CD4-positive, alpha-beta memory T cell (primary cell): ENCODE measurements around the gene TMEM205. TPM values are rescaled to one million over a fixed set of nuclear protein-coding genes. Genes with fewer than 3 reads are reported as not detected.
A peak's percentile ranks its signal among the peaks of the same experiment; 100 is the strongest.
"Not testable (repeated sequence)": the region's sequence is repeated elsewhere in the genome, so short reads cannot be mapped to it uniquely, and the experiment has no call there.

Source experiments
- CTCF ChIA-PET: fragments of 350-600 bp; sonication (Branson Sonifier 250); formaldehyde crosslinking; loops from one replicate; lab custom pipeline; 2021; ENCODE audit warnings: inconsistent platforms; ENCODE audit not compliant: partially characterized antibody; lab: Charles Lee
- POLR2A ChIA-PET: fragments of 350-600 bp; sonication (Branson Sonifier 250); formaldehyde crosslinking; loops from one replicate; lab custom pipeline; 2021; ENCODE audit not compliant: partially characterized antibody; lab: Charles Lee
- DNase-seq, 5 donors: peaks; one replicate each; pipeline versions ENCODE4 v3.0.0 to v3.0.0-alpha.2; 2020 to 2022; ENCODE audit warnings: mixed read lengths in 1 of 5
- H3K27ac ChIP-seq: one replicate; pipeline ENCODE4 v1.7.0; 2013; ENCODE audit warnings: low read depth, low read length
- H3K27me3 ChIP-seq: 2 replicates; pipeline ENCODE4 v1.7.0; 2013; ENCODE audit warnings: mild to moderate bottlenecking, low read length, moderate library complexity; ENCODE audit not compliant: insufficient read depth
- H3K36me3 ChIP-seq: 2 replicates; pipeline ENCODE4 v1.7.0; 2013; ENCODE audit warnings: mild to moderate bottlenecking, low read length, moderate library complexity; ENCODE audit not compliant: insufficient read depth
- H3K4me1 ChIP-seq: 2 replicates; pipeline ENCODE4 v1.7.0; 2013; ENCODE audit warnings: mild to moderate bottlenecking, low read length, moderate library complexity; ENCODE audit not compliant: insufficient read depth
- H3K4me3 ChIP-seq, 2 donors: one replicate each; pipeline ENCODE4 v1.7.0; 2013; ENCODE audit warnings: low read length in 2 of 2, mild to moderate bottlenecking in 1 of 2
- H3K9me3 ChIP-seq, 2 donors: one replicate each; pipeline ENCODE4 v1.7.0; 2013; ENCODE audit warnings: low read length in 2 of 2, control low read depth in 1 of 2; ENCODE audit not compliant: control insufficient read depth in 1 of 2
- H3K27ac Mint-ChIP-seq, 7 donors: one replicate each; pipeline ENCODE4 v1.8.0; 2020 to 2021; ENCODE audit warnings: mixed read lengths in 7 of 7, mild to moderate bottlenecking in 6 of 7, inconsistent platforms in 3 of 7, moderate library complexity in 3 of 7
- H3K27me3 Mint-ChIP-seq, 2 donors: one replicate each; pipeline ENCODE4 v1.8.0; 2020 to 2021; ENCODE audit warnings: mixed read lengths in 2 of 2
- H3K36me3 Mint-ChIP-seq, 2 donors: one replicate each; pipeline ENCODE4 v1.8.0; 2020 to 2021; ENCODE audit warnings: mixed read lengths in 2 of 2, inconsistent platforms in 1 of 2, mild to moderate bottlenecking in 1 of 2
- H3K4me1 Mint-ChIP-seq, 4 donors: one replicate each; pipeline ENCODE4 v1.8.0; 2020 to 2021; ENCODE audit warnings: mixed read lengths in 4 of 4, mild to moderate bottlenecking in 1 of 4
- H3K4me3 Mint-ChIP-seq, 8 donors: one replicate each; pipeline ENCODE4 v1.8.0; 2020 to 2021; ENCODE audit warnings: mixed read lengths in 8 of 8, mild to moderate bottlenecking in 7 of 8, moderate library complexity in 6 of 8, inconsistent platforms in 3 of 8
- H3K9me3 Mint-ChIP-seq, 8 donors: one replicate each; pipeline ENCODE4 v1.8.0; 2020 to 2021; ENCODE audit warnings: mixed read lengths in 8 of 8, mild to moderate bottlenecking in 5 of 8, inconsistent platforms in 3 of 8, moderate library complexity in 1 of 8
- intact Hi-C: fragments of 100-400 bp; cut with micrococcal nuclease; formaldehyde crosslinking; loops from one replicate; pipeline ENCODE4 v1.15.1; 2023
- polyA plus RNA-seq, 2 donors: library from polyadenylated mRNA; unstranded; fragments of 300-500 nt; fragmentation: Illumina TruSeq; gene quantifications; one replicate each; pipeline ENCODE4 v1.2.3, GENCODE V29; 2021
- total RNA-seq, 2 experiments: library from RNA; stranded (reverse); gene quantifications; one replicate each; pipeline ENCODE4 v1.2.3, GENCODE V29; 2021

TMEM205 gene
- total and polyA plus RNA-seq, 4 experiments from 2014 or later, result 26.1 to 86.3 (median 42.3) TPM

GRCh38 chr19:11382898-11383705 lies 37.0 kb upstream of the TMEM205 start:
- POLR2A ChIA-PET, result interaction anchor here (1.1 to 2.2 kb wide), 4 partner anchors 8 to 52 kb away, joined by 3 to 23 read pairs (median 4); partner anchors contain the start of genes CCDC159, ODAD3, PRKCSH and RAB3D
- Histone ChIP-seq H3K27ac (no peak overlapping the region), H3K36me3 (no peaks in the 10 kb centered on the region), H3K4me1 (peaks cover 37% of the 10 kb centered on the region), H3K4me3 (no peak overlapping the region), H3K27me3 (no peaks in the 10 kb centered on the region), H3K9me3 (no peaks in the 10 kb centered on the region)
- H3K27ac Mint-ChIP-seq, result peak overlapping the region; percentile 57 to 85 (median 84)
- H3K9me3 Mint-ChIP-seq, result no peaks in the 10 kb centered on the region
- CTCF ChIA-PET, result interaction anchor here (0.6 to 5.0 kb wide), 18 partner anchors 8 to 1093 kb away, joined by 3 to 49 read pairs (median 4); partner anchors contain the start of genes ELAVL3, ODAD3, PRKCSH and SWSAP1
- H3K36me3 Mint-ChIP-seq, result peaks cover 0 to 6% of the 10 kb centered on the region in 2 donors
- DNase-seq, result peak in 4 of 5 donors; percentile 17 to 49 (median 26)
- intact Hi-C loops, result loop anchor here (5.0 kb wide), 1 partner anchor 39 kb away; no protein-coding TSS in a partner anchor
- peak overlapping the region; percentile 45 to 70 (median 62) for H3K4me3 Mint-ChIP-seq
- H3K27me3 Mint-ChIP-seq, result peaks cover 9 to 11% of the 10 kb centered on the region in 2 donors
- H3K4me1 Mint-ChIP-seq, result peaks cover 18 to 45% (median 30%) of the 10 kb centered on the region in 4 donors

- CTCF ChIA-PET, result interaction anchor here (0.5 to 5.0 kb wide), 32 partner anchors 9 to 606 kb away, joined by 3 to 49 read pairs (median 4); partner anchors contain the start of genes CCDC159, ELAVL3, LDLR and ODAD3
- DNase-seq, result peak; percentile 99
- Mint-ChIP-seq H3K4me3 (peak overlapping the region; percentile 91 to 99 (median 98)), H3K9me3 (no peaks in the 10 kb centered on the region), H3K27ac (peak overlapping the region; percentile 91 to 100 (median 99)), H3K36me3 (peaks cover 6 to 10% of the 10 kb centered on the region in 2 donors), H3K4me1 (peaks cover 25 to 41% (median 32%) of the 10 kb centered on the region in 4 donors), H3K27me3 (peaks cover 9 to 11% of the 10 kb centered on the region in 2 donors)
- POLR2A ChIA-PET, result interaction anchor here (0.6 to 3.0 kb wide), 27 partner anchors 10 to 1425 kb away, joined by 3 to 32 read pairs (median 3); partner anchors contain the start of genes CCDC159, ECSIT, ELAVL3 and ELOF1
- intact Hi-C loops, result loop anchor here (1.0 to 5.0 kb wide), 7 partner anchors 35 to 206 kb away; partner anchors contain the start of genes CCDC159, ODAD3, PRKCSH and TMEM205
- peak overlapping the region; percentile 90 for H3K27ac ChIP-seq
- peaks cover 53% of the 10 kb centered on the region for H3K4me1 ChIP-seq
- H3K9me3 ChIP-seq, result no peaks in the 10 kb centered on the region
- no peaks in the 10 kb centered on the region for H3K27me3 ChIP-seq
- H3K4me3 ChIP-seq, result peak overlapping the region; percentile 59 to 61
- no peaks in the 10 kb centered on the region for H3K36me3 ChIP-seq
These were observed 34.8 kb upstream of the TMEM205 start for GRCh38 chr19:11380653-11381537.

- DNase-seq, result no peak
- Mint-ChIP-seq H3K36me3 (peaks cover 6 to 10% of the 10 kb centered on the region in 2 donors), H3K4me3 (peak overlapping the region; percentile 91 to 99 (median 98)), H3K4me1 (peaks cover 27 to 41% (median 33%) of the 10 kb centered on the region in 4 donors), H3K27ac (peak overlapping the region; percentile 91 to 100 (median 99)), H3K9me3 (no peaks in the 10 kb centered on the region), H3K27me3 (peaks cover 9 to 11% of the 10 kb centered on the region in 2 donors)
- Histone ChIP-seq H3K4me3 (peak overlapping the region in 1 of 2 donors; percentile 59), H3K27me3 (no peaks in the 10 kb centered on the region), H3K9me3 (no peaks in the 10 kb centered on the region), H3K4me1 (peaks cover 61% of the 10 kb centered on the region), H3K27ac (peak overlapping the region; percentile 90), H3K36me3 (no peaks in the 10 kb centered on the region)
- ChIA-PET CTCF (interaction anchor here (1.0 to 5.0 kb wide), 12 partner anchors 11 to 290 kb away, joined by 3 to 49 read pairs (median 8); partner anchors contain the start of genes CCDC159, ELAVL3, LDLR and ODAD3), POLR2A (interaction anchor here (0.7 to 3.0 kb wide), 6 partner anchors 33 to 225 kb away, joined by 3 to 32 read pairs (median 4); partner anchors contain the start of genes CCDC159, ODAD3, PRKCSH and SPC24)
- intact Hi-C loops, result loop anchor here (5.0 kb wide), 1 partner anchor 42 kb away; no protein-coding TSS in a partner anchor
These were observed 33.8 kb upstream of the TMEM205 start for GRCh38 chr19:11379857-11380350.

- intact Hi-C loops, H3K4me3 ChIP-seq, H3K9me3 ChIP-seq, H3K9me3 Mint-ChIP-seq, DNase-seq, H3K36me3 ChIP-seq, H3K27me3 ChIP-seq: not testable (repeated sequence)
- Mint-ChIP-seq H3K4me1 (peaks cover 27 to 41% (median 33%) of the 10 kb centered on the region in 4 donors), H3K36me3 (peaks cover 6 to 10% of the 10 kb centered on the region in 2 donors), H3K27ac (peak overlapping the region in 6 of 7 donors; percentile 12 to 99 (median 66)), H3K4me3 (peak overlapping the region in 2 of 8 donors; percentile 33 to 99), H3K27me3 (peaks cover 9 to 11% of the 10 kb centered on the region in 2 donors)
- Histone ChIP-seq H3K27ac (peak overlapping the region; percentile 90), H3K4me1 (peaks cover 61% of the 10 kb centered on the region)
- POLR2A ChIA-PET, result interaction anchor here (0.7 to 3.0 kb wide), 5 partner anchors 32 to 224 kb away, joined by 3 to 32 read pairs (median 6); partner anchors contain the start of genes CCDC159, ODAD3, PRKCSH and SPC24
- CTCF ChIA-PET, result interaction anchor here (1.9 to 5.0 kb wide), 4 partner anchors 10 to 103 kb away, joined by 6 to 49 read pairs (median 14); partner anchors contain the start of gene ELAVL3
These were observed 33.3 kb upstream of the TMEM205 start for GRCh38 chr19:11379269-11379845.

GRCh38 chr19:11378319-11379189 lies 32.5 kb upstream of the TMEM205 start:
- Mint-ChIP-seq H3K36me3 (peaks cover 6 to 10% of the 10 kb centered on the region in 2 donors), H3K4me1 (peaks cover 27 to 41% (median 33%) of the 10 kb centered on the region in 4 donors), H3K9me3 (no peaks in the 10 kb centered on the region), H3K4me3 (peak overlapping the region in 3 of 8 donors; percentile 55 to 80 (median 59)), H3K27ac (peak overlapping the region in 5 of 7 donors; percentile 19 to 64 (median 55)), H3K27me3 (peaks cover 9 to 11% of the 10 kb centered on the region in 2 donors)
- H3K27me3 ChIP-seq, result no peaks in the 10 kb centered on the region
- no peak overlapping the region for H3K4me3 ChIP-seq
- intact Hi-C loops, result no loop called here
- POLR2A ChIA-PET, result interaction anchor here (0.9 to 1.4 kb wide), 3 partner anchors 32 to 55 kb away, joined by 3 to 4 read pairs (median 4); partner anchors contain the start of genes CCDC159 and TMEM205
- DNase-seq, result no peak
- no peaks in the 10 kb centered on the region for H3K36me3 ChIP-seq
- CTCF ChIA-PET, result interaction anchor here (1.1 to 1.2 kb wide), 3 partner anchors 31 to 83 kb away, joined by 3 read pairs; partner anchors contain the start of gene TSPAN16
- H3K4me1 ChIP-seq, result peaks cover 68% of the 10 kb centered on the region
- no peaks in the 10 kb centered on the region for H3K9me3 ChIP-seq
- no peak overlapping the region for H3K27ac ChIP-seq
